Small intestine (tissue), 7 donors: Measurements from ENCODE around the gene TARS1. TPM values are rescaled to one million over a fixed set of nuclear protein-coding genes. Genes with fewer than 3 reads are reported as not detected.

ENCODE experiments used
- DNase-seq, 2 donors: peaks; one replicate each; pipeline versions ENCODE4 v3.0.0 to v3.0.0-alpha.2; 2013
- FAIRE-seq: peaks from 2 replicates; lab custom pipeline; 2012; peaks lifted over from hg19 to GRCh38; lab: Jason Lieb, UNC
- H3K27ac ChIP-seq, 3 donors: one replicate each; pipeline ENCODE4 v1.5.1; 2013; ENCODE audit warnings: low read length in 2 of 3, mild to moderate bottlenecking in 2 of 3, control low read depth in 1 of 3, inconsistent platforms in 1 of 3, low read depth in 1 of 3, moderate library complexity in 1 of 3
- H3K27me3 ChIP-seq, 3 donors: one replicate each; pipeline ENCODE4 v1.6.1; 2013; ENCODE audit warnings: low read length in 3 of 3, inconsistent platforms in 1 of 3; ENCODE audit not compliant: control insufficient read depth in 3 of 3, insufficient read depth in 3 of 3
- H3K36me3 ChIP-seq, 3 donors: one replicate each; pipeline ENCODE4 v1.6.1; 2013; ENCODE audit warnings: low read length in 3 of 3, inconsistent platforms in 1 of 3, low read depth in 1 of 3, mild to moderate bottlenecking in 1 of 3, moderate library complexity in 1 of 3; ENCODE audit not compliant: control insufficient read depth in 3 of 3, insufficient read depth in 2 of 3
- H3K4me1 ChIP-seq, 3 donors: one replicate each; pipeline ENCODE4 v1.6.1; 2013; ENCODE audit warnings: low read length in 2 of 3, inconsistent platforms in 1 of 3, low read depth in 1 of 3, mild to moderate bottlenecking in 1 of 3, moderate library complexity in 1 of 3; ENCODE audit not compliant: control insufficient read depth in 3 of 3, insufficient read depth in 2 of 3
- H3K4me3 ChIP-seq, 3 donors: one replicate each; pipeline ENCODE4 v1.5.1; 2013; ENCODE audit warnings: low read length in 3 of 3, control low read depth in 1 of 3, inconsistent platforms in 1 of 3, low read depth in 1 of 3, mild to moderate bottlenecking in 1 of 3, moderate library complexity in 1 of 3
- H3K9me3 ChIP-seq, 2 donors: one replicate each; pipeline ENCODE4 v1.6.1; 2013; ENCODE audit warnings: low read depth in 1 of 2, low read length in 1 of 2; ENCODE audit not compliant: control insufficient read depth in 2 of 2, insufficient read depth in 1 of 2
- WGBS, 3 donors: extraction: QIAGEN DNeasy Blood & Tissue Kit; methylation state at CpG; one replicate each; pipeline ENCODE4 v1.1.7; 2013; 5-methylcytosine and 5-hydroxymethylcytosine counted together
- polyA plus RNA-seq, 4 donors: library from polyadenylated mRNA; stranded (reverse) in 3 of 4; unstranded in 1 of 4; fragments of 200-250 nt in 3 of 4; fragments of 120-200 nt in 1 of 4; gene quantifications; one replicate each; pipeline versions ENCODE4 v1.2.1 to v1.2.3, GENCODE V29; 2013
- donor health status: healthy with polysubstance abuse.
- donor health status: control.
- donor health status: control.
- donor health status: Bipolar disorder and iron deficiency.
- donor health status: healthy.

Gene TARS1
- polyA plus RNA-seq, 4 donors, result 63.8 to 133 (median 90.5) TPM

- 92 to 100% (median 99%) methylated on average over 2 of the region's 2 CpGs for WGBS, 3 donors
- DNase-seq (no peak), FAIRE-seq (no peak)
- Histone ChIP-seq H3K4me3 (no peak overlapping the region), H3K4me1 (no peaks in the 10 kb centered on the region), H3K27me3 (no peaks in the 10 kb centered on the region), H3K9me3 (no peaks in the 10 kb centered on the region), H3K36me3 (peaks cover 5 to 13% (median 10%) of the 10 kb centered on the region in 3 donors), H3K27ac (no peak overlapping the region)
Measured at GRCh38 chr5:33477816-33478215, 37.1 kb downstream of the TARS1 start.

GRCh38 chr5:33479311-33479710, 38.5 kb downstream of the TARS1 start:
- Histone ChIP-seq H3K4me3 (no peak overlapping the region), H3K36me3 (peaks cover 3 to 11% (median 5%) of the 10 kb centered on the region in 3 donors), H3K9me3 (no peaks in the 10 kb centered on the region), H3K27ac (no peak overlapping the region), H3K4me1 (no peaks in the 10 kb centered on the region), H3K27me3 (no peaks in the 10 kb centered on the region)
- no peak for DNase-seq
- FAIRE-seq, result no peak
- 98% methylated on average over 3 of the region's 3 CpGs for WGBS, 3 donors

GRCh38 chr5:33480876-33481275, 40.1 kb downstream of the TARS1 start:
- DNase-seq (no peak), FAIRE-seq (no peak)
- Histone ChIP-seq H3K27ac (no peak overlapping the region), H3K9me3 (no peaks in the 10 kb centered on the region), H3K4me1 (no peaks in the 10 kb centered on the region), H3K27me3 (no peaks in the 10 kb centered on the region), H3K4me3 (no peak overlapping the region), H3K36me3 (peaks cover 0 to 9% (median 3%) of the 10 kb centered on the region in 3 donors)
- 85 to 100% (median 86%) methylated on average over 2 of the region's 2 CpGs for WGBS, 3 donors

- no peaks in the 10 kb centered on the region for H3K4me1 ChIP-seq
- FAIRE-seq (no peak), DNase-seq (no peak)
- 88 to 98% (median 97%) methylated on average over 7 of the region's 7 CpGs for WGBS, 3 donors
- H3K4me3 ChIP-seq, result no peak overlapping the region
- no peaks in the 10 kb centered on the region for H3K27me3 ChIP-seq
- no peaks in the 10 kb centered on the region for H3K9me3 ChIP-seq
- no peak overlapping the region for H3K27ac ChIP-seq
- peaks cover 0 to 3% (median 0%) of the 10 kb centered on the region in 3 donors for H3K36me3 ChIP-seq
Measured at GRCh38 chr5:33482335-33482734, 41.6 kb downstream of the TARS1 start.

- no peak for FAIRE-seq
- Histone ChIP-seq H3K27ac (no peak overlapping the region), H3K27me3 (no peaks in the 10 kb centered on the region), H3K4me3 (no peak overlapping the region), H3K9me3 (peaks cover 0 to 7% of the 10 kb centered on the region in 2 donors), H3K4me1 (no peaks in the 10 kb centered on the region), H3K36me3 (no peaks in the 10 kb centered on the region)
- 63 to 75% (median 75%) methylated on average over 3 of the region's 3 CpGs for WGBS, 3 donors
- DNase-seq, result no peak
Measured at GRCh38 chr5:33487236-33487635, 46.5 kb downstream of the TARS1 start.

- WGBS, 3 donors, result 93 to 95% (median 95%) methylated on average over 19 of the region's 19 CpGs
- Histone ChIP-seq H3K36me3 (no peaks in the 10 kb centered on the region), H3K4me1 (no peaks in the 10 kb centered on the region), H3K9me3 (peaks cover 0 to 7% of the 10 kb centered on the region in 2 donors), H3K27me3 (no peaks in the 10 kb centered on the region), H3K4me3 (no peak overlapping the region), H3K27ac (no peak overlapping the region)
- FAIRE-seq (no peak), DNase-seq (no peak)
Measured at GRCh38 chr5:33488558-33489355, 48.0 kb downstream of the TARS1 start.

- Histone ChIP-seq H3K4me3 (no peak overlapping the region), H3K4me1 (no peaks in the 10 kb centered on the region), H3K27me3 (no peaks in the 10 kb centered on the region), H3K9me3 (peaks cover 0 to 7% of the 10 kb centered on the region in 2 donors), H3K36me3 (no peaks in the 10 kb centered on the region), H3K27ac (no peak overlapping the region)
- DNase-seq, result no peak
- no peak for FAIRE-seq
- whole genome bisulfite sequencing, 3 donors, result 62 to 88% (median 71%) methylated on average over 6 of the region's 6 CpGs
Measured at GRCh38 chr5:33489481-33490067, 48.8 kb downstream of the TARS1 start.

- Histone ChIP-seq H3K27me3 (no peaks in the 10 kb centered on the region), H3K9me3 (peaks cover 0 to 7% of the 10 kb centered on the region in 2 donors), H3K36me3 (no peaks in the 10 kb centered on the region), H3K4me1 (no peaks in the 10 kb centered on the region), H3K27ac (no peak overlapping the region), H3K4me3 (no peak overlapping the region)
- no peak for FAIRE-seq
- WGBS, 3 donors, result 81 to 90% (median 82%) methylated on average over 1 of the region's 1 CpG
- no peak for DNase-seq
Measured at GRCh38 chr5:33490071-33490665, 49.4 kb downstream of the TARS1 start.
